HG03354 (cell line): ENCODE results near the gene MTREX.

Source experiments
- ATAC-seq: cut with Tn5 transposase; IDR thresholded peaks from one replicate; pipeline ENCODE4 v1.9.1; 2021; ENCODE audit warnings: mild to moderate bottlenecking; ENCODE audit not compliant: unreplicated experiment, poor library complexity, severe bottlenecking

MTREX gene

DNA sequence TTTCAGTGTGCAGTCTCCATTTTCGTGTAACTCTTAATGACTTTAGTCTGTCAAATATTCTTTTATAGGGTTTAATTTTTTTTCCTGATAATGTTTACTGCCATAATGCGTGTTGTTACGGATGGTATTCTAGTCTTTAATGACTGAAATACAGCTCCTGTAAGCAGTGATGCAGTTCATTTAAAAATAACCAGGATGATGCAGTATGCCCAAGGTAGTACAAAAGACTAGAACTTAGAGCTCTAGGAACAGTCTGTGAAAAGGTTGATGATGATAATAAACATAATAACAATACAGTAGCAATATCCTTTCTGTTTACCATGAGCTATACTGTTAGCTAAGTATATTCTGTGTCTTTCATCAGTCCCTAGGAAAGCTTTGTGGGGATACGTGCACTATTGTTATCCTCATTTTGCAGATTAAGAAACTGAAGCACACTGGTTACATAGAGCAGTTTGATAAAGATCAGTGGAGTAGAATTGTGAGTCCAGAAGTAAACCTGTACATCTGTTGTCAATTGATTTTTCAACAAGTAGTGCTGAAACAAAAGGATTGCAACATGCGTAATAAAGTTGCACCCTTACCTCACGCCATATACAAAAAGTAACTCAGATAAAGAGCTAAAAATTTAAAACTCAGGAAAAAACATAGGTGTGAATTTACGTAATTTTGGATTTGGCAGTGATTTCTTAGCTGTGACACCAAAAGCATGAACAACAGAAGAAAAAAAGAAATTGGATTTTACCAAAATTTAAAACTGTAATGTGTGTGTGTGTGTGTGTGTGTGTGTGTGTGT is 64.5 kb downstream of the MTREX start:
- ATAC-seq = no peak

DNA sequence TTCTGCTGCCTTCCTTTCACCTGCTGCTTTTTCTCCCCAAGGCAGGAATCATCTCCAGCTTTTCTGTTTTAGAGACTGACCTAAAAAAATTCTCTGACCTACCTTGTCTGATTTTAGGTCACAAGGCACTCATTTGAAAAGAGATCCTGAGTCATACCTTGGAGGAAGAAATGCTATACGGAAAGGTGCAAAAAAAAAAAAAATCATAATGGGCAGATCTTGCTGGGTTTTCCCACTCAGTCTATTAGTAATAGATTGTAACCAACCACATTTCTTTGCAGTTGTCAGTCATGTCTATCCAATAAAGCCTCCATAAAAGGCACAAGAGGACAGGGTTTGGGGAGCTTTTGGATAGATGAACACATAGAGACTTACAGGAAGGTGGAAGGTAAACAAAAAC is 70.0 kb downstream of the MTREX start:
- no peak for ATAC-seq

DNA sequence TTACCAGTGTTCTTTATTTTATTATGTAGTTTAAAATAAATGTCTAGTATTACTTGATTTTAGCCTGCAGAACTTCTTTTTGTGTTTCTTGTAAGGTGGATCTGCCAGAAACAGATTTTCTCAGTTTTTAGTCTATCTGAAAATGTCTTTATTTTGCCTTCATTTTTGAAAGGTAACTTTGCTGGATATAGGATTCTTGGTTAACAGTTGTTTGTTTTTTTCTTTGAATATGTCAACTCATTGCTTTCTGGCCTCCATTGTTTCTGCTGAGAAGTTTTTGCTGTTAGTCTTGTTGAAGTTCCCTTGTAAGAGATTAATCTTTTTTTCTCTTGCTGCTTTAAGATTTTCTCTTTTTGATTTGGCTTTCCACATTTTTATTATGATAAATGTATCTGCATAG is 75.5 kb downstream of the MTREX start:
- ATAC-seq = no peak

- no peak for ATAC-seq
Observed at GRCh38 chr5:55384072-55384471, 76.3 kb downstream of the MTREX start.

DNA sequence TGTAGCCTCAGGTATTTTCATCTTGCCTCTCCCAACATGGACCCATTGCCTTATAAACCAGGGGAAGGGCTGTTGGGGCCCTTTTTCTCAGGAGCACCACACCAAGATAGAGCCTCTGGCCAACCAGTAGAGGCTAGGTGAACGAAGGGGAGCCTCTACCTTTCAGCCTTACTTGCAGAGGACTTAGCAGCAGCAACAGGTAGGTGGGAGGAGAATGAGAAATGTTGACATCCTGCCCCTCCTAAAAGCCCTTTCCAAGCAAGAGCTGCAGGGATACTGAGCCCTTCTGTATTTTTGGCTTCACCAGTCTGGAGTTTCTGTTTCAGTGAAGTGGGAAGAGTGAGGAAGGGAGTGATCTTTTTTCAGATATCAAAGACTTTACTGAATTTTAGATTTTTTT is 77.4 kb downstream of the MTREX start:
- no peak for ATAC-seq

DNA sequence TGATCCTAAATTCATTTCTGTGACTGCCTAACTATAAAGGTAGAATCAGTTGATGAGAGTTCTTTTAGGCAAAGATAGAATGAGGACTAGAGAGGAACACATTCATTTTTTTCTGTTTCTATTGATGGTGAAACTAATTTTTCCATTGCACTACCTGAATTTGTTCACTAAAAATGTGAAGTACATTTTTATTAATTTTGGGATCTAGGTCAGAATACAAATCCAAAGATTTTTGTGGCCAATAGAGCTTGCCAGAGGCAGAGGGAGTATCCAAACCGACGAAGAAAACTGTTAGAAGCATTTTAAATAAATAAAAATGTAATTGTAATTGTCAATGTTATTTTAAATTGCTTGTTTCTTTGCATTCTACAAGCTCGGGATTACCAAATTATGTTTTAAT is 78.1 kb downstream of the MTREX start:
- ATAC-seq = no peak

GRCh38 chr5:55386356-55386755 is 78.6 kb downstream of the MTREX start:
- no peak for ATAC-seq

GRCh38 chr5:55387865-55388264 is 80.1 kb downstream of the MTREX start:
- ATAC-seq = no peak

- no peak for ATAC-seq
Observed at GRCh38 chr5:55391707-55392106, 83.9 kb downstream of the MTREX start.

GRCh38 chr5:55392669-55393068 is 84.9 kb downstream of the MTREX start:
- ATAC-seq = no peak

- ATAC-seq = no peak
Observed at GRCh38 chr5:55393501-55394175, 85.8 kb downstream of the MTREX start.

DNA sequence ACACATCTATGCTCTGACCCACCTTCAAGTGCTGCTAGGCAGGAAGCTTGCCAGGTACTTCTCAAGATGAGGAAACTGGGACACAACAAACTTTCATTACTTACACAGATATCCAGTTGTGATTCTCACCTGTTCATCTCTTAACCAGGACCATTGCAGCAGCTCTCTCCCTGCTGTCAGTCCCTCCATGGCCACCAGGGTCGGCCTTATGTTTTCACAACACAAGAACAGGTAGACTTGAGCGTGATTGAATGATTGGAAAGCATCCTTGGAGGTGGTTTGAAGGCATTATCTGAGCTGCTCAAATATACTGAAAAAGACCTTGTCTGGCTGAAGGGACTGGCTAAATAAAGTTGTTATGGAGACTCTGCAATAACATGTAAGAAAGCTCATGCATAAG is 94.4 kb downstream of the MTREX start:
- ATAC-seq = no peak

DNA sequence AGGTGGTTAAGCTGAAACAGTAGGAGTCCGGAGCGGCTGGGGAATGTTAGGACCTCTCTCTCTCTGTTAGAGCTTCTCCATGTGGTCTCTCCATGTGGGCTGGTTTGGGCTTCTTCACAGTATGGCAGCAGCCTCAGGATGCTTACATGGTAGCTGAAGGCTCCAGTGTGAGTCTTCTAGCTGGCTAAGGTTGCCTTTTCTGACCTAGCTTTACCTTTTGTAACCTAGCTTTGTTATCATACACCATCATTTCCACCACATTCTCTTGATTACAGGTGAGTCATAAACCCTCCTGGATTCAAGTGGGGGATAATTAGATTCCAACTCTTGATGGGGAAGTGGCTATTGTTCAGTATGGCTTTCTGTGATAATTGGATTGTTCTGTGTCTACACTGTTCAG is 98.5 kb downstream of the MTREX start:
- no peak for ATAC-seq

GRCh38 chr5:55407059-55407684 is 99.4 kb downstream of the MTREX start:
- no peak for ATAC-seq

DNA sequence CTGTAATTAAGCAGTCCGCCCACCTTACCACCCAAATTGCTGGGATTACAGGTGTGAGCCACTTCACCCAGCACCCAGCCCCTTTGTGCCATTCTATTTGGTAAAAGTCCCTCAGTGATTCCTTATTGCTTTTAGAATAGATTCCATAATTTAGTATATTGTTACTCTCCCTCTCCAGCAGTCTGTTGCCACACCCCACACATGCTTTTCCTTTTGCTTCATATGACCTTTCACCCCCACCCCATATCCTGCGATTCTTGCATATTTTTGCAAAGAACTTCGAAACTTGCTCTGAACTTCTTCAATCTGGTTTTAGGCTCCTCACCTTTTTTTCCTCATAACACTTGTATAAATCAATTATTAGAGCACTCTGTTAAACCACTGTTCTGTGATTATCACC is 100.2 kb downstream of the MTREX start:
- ATAC-seq = no peak

GRCh38 chr5:55409775-55410174 is 102.0 kb downstream of the MTREX start:
- ATAC-seq = no peak

- ATAC-seq = no peak
Observed at GRCh38 chr5:55410845-55411244, 103.1 kb downstream of the MTREX start.

- no peak for ATAC-seq
Observed at GRCh38 chr5:55411876-55412275, 104.1 kb downstream of the MTREX start.

DNA sequence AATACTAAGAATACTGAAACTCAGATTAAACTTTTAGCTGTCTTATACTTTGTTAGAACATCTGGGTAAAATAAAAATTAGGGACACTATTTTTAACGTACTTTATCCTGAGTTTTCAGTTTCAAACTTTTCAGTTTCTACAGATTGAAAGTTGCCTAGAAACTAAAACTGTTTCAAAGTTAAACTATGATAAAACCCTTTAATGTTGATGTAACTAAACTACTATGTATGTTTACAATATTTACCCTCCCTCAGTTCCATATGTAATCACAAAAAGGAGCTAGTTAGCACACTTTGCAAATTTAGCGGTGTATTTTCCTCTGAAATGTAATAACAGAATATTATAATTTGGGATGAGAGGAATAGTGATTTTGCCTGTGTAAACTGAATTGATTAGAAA is 105.9 kb downstream of the MTREX start:
- ATAC-seq = no peak

DNA sequence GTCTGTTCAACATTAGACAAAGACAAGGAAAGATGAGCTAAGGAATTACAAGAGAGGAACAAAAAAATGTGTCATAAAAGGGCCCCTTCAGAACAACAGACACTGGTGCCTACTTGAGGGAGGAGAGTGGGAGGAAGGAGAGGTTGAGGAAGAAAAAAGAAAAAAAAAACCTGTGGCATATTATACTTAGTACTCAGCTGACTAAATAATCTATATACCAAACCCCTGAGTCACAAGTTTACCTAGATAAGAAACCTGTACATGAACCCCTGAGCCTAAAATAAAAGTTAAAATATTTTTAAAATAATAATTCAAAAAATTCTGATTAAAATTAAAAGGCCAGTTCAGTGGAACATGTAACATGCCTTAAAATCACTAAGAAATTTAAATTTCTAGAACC is 107.3 kb downstream of the MTREX start:
- ATAC-seq = no peak

DNA sequence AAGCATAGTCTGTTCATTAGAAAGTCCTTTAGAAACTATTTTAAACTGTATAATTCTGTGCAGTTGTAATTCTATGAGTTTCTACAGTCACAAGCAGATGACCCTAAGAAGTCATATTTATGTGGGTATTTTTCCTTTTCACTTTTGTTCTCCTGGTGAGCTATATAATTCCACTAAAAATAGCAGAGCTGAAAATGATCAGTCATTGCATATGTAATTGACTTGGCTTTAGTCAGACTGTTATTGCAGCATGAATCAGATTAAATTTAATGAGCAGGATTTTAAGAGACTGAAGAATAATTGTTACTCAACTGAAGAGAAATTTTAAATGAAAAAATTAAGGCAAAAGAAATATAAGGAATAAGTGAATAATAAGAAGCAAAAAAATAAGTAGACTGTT is 108.5 kb downstream of the MTREX start:
- no peak for ATAC-seq
